GM12874 (cell line): ENCODE results near the gene SPTBN5.

Experiments used
- TF ChIP-seq, protein P1 (sequence below): IDR thresholded peaks from 2 replicates; pipeline ENCODE4 v1.5.1; 2011; ENCODE audit warnings: low read depth, mild to moderate bottlenecking, control low read depth, low read length, moderate library complexity; ENCODE audit not compliant: insufficient read depth

Gene SPTBN5

DNA sequence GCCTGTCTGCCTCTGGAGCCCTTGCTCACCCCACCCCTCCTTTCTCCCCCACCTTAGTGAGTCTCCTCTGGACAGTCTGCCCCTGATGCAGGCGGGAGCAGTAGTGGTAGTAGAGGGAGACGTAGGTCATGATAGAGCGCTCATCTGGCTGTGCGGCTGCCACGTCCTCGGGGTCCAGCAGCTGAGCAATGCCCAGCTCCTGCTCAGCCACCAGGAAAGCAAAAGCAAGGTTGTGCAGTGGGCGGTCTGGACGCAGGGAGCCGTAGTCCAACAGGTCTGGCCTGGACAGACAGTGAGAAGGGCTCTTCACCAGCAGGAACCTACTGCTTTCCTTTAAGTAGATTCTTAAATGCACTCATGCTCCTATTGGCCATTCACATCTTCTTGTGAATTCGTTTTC is 6.7 kb downstream of the SPTBN5 start:
- TF ChIP-seq, protein P1, sequence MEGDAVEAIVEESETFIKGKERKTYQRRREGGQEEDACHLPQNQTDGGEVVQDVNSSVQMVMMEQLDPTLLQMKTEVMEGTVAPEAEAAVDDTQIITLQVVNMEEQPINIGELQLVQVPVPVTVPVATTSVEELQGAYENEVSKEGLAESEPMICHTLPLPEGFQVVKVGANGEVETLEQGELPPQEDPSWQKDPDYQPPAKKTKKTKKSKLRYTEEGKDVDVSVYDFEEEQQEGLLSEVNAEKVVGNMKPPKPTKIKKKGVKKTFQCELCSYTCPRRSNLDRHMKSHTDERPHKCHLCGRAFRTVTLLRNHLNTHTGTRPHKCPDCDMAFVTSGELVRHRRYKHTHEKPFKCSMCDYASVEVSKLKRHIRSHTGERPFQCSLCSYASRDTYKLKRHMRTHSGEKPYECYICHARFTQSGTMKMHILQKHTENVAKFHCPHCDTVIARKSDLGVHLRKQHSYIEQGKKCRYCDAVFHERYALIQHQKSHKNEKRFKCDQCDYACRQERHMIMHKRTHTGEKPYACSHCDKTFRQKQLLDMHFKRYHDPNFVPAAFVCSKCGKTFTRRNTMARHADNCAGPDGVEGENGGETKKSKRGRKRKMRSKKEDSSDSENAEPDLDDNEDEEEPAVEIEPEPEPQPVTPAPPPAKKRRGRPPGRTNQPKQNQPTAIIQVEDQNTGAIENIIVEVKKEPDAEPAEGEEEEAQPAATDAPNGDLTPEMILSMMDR, result no peak

DNA sequence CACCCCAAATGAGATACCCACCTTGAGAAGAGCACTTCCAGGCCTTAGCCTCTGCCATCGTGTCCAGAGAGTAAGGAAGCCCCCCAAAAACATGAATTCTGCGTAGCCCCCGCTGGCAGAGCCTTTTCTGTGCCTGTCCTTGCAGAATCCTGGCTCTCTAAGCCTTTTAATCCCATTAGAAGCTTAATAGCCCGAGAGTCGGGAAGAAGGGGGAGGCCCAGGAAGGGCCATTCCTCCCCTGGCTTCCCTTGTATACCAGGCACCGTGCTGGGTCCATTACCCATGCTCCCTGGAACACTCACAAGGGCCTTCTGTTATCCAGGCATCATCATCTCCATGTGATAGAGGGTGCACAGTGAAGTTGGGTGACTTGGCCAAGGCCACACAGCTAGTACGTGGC is 7.1 kb downstream of the SPTBN5 start:
- TF ChIP-seq, protein P1, result no peak

DNA sequence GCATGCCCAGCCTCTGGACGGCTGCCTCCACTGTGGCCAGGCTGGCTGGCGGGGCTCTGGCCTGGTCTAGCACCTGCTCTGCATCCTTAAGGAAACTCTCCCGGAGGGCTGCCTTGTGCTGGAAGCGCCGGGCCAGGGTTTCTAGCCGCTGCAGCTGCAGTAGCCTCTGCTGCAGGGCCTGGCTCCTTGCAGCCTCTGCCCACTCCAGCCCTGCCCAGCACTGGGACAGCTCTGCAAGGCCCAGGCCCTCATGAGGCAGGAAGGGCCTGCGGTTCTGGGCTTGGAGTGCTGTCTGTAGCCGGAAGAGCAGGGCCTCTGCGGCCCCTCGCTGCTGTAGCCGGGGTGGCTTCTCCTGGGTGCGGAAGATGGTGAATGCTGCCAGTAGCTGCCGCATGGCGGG is 8.0 kb downstream of the SPTBN5 start:
- TF ChIP-seq, protein P1, result no peak

DNA sequence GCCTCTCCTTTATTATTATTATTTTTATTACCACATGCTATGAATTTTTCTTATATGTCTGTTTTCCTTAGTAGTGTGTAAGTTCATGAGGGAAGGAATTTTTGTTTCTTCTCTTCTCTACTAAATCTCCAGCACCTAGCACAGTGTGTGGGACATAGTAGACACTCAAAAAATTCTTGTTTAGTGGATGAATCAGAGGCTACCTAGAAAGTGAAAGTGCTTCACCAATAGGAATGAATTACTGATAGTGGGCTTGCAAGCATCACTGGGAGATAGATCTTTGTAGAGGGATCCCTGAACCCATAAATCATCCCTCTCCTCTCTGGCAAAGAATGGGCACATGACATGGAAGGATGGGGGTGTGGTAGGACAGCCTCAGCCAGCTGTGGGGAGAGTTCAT is 8.5 kb downstream of the SPTBN5 start:
- TF ChIP-seq, protein P1, result no peak

DNA sequence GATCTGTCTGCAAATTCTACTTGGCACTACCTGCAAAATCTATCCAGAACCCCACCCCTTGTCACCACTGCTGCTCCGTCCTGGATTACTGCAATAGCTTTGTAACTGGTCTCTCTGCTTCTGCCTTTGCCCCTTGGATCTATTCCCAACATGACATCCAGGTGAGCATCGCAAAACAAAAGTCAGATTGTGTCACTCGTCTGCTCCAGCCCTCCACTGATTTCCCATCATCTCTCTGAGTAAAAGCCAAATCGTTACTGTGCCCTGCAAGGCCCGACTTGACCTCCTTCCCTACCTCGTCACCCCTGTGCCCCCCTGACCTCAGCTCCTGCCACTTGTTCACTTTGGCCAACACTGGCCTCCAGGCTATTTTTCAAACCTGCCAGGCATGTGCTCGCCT is 9.4 kb downstream of the SPTBN5 start:
- TF ChIP-seq, protein P1, result no peak

DNA sequence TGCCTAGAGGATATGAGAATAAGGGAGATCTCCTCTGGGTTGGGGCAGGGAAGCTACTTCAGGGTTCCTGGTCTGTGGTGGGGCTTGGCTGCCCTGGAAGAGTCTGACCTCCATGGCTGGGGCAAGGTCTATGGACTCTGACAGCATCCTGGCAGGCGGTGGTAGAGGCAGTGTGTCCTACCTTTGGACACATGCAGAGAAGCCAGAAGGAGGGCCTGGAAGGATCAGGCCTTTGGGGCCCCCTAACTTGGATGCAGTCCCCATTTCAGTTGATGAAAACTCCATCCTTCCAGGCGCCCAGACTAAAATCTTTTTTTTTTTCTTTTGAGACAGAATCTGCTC is 10.4 kb downstream of the SPTBN5 start:
- TF ChIP-seq, protein P1, result no peak

DNA sequence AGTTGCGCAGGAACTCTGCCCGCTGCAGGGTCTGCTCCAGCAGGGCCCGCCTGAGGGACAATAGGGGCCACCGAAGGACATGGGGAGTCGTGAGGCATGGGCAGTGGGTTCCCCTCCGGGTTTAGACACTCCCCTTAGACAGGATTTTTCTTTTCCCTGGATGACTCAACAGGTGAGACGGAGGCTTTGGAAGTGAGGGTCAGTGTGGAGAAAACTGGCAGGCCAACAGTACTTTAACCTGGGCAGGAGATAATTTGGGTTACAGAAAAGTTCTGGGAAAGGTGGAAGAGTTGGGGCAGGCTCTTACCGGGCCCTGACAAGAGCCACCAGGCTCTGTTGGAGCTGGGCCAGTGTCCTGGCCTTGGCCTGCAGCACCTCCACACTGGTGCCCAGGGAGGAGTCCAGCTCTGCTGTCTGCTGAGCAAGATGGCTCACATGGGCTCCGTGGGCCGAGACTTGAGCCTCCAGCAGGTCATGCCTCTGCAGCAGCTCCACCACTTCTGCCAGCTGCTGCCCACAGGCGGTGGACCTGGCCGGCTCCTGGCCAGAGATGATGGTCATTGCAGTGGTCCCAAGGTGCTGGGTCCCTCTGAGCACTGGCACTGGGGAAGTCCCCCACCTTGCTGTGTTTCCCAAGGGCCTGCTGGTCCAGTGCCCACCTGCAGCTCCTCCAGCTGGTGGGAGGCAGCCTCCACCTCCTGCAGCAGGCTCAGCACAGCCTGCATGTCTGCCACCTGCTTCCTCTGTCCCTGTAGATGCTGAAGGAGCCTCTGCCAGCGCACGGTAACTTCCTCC is 11.0 kb downstream of the SPTBN5 start:
- TF ChIP-seq, protein P1, result no peak
